Left ventricle myocardium inferior (tissue), 1 donor: Measurements from ENCODE around the gene SELENOS. TPM values are rescaled to one million over a fixed set of nuclear protein-coding genes. Genes with fewer than 3 reads are reported as not detected.

Experiments used
- DNase-seq: peaks from one replicate; pipeline ENCODE4 v3.0.0-alpha.2; 2020
- H3K27ac ChIP-seq: fragments of 200-600 bp; replicated peaks from 2 replicates; pipeline ENCODE4 v1.8.0; 2021
- H3K27me3 ChIP-seq: fragments of 200-600 bp; 2 replicates; pipeline ENCODE4 v1.8.0; 2021; ENCODE audit warnings: low read depth
- H3K36me3 ChIP-seq: fragments of 200-600 bp; 2 replicates; pipeline ENCODE4 v1.8.0; 2021
- H3K4me1 ChIP-seq: fragments of 200-600 bp; 2 replicates; pipeline ENCODE4 v1.8.0; 2021
- H3K4me3 ChIP-seq: fragments of 200-600 bp; 2 replicates; pipeline ENCODE4 v1.8.0; 2021; ENCODE audit warnings: mild to moderate bottlenecking, moderate library complexity
- H3K9me3 ChIP-seq: fragments of 200-600 bp; replicated peaks from 2 replicates; pipeline ENCODE4 v1.8.0; 2021
- CTCF ChIP-seq: fragments of 200-600 bp; IDR thresholded peaks from 2 replicates; pipeline ENCODE4 v1.8.0; 2021; ENCODE audit warnings: antibody characterized with exemption, mild to moderate bottlenecking, borderline replicate concordance
- intact Hi-C: fragments of 100-400 bp; cut with micrococcal nuclease; formaldehyde crosslinking; loops from one replicate; pipeline ENCODE4 v1.11.0; 2022
- total RNA-seq: library from RNA; stranded (reverse); fragmentation: NEBNext Ultra II Directional; extraction: Animal tissue kit (Norgen Biotek cat#: 25700); gene quantifications from one replicate; pipeline ENCODE4 v1.2.1, GENCODE V29; 2021
- donor health status: DM: no; HTN: yes; CAD: no; lungs with severe emphysema.

SELENOS gene
- total RNA-seq, 1 donor from 2014 or later = 50.6 TPM

GRCh38 chr15:101239724-101240136 is 37.6 kb downstream of the SELENOS start:
- intact Hi-C loops = loop anchor here (10.0 kb wide), 1 partner anchor 115 kb away; no protein-coding TSS in a partner anchor
- TF ChIP-seq CTCF = no peak
- H3K4me3 ChIP-seq = no peak overlapping the region
- peak overlapping the region; percentile 45 for H3K27ac ChIP-seq
- no peaks in the 10 kb centered on the region for H3K9me3 ChIP-seq
- no peak for DNase-seq
- H3K36me3 ChIP-seq = peaks cover 12% of the 10 kb centered on the region
- H3K27me3 ChIP-seq = no peaks in the 10 kb centered on the region
- H3K4me1 ChIP-seq = peaks cover 73% of the 10 kb centered on the region

- no peak for TF ChIP-seq CTCF
- no peak overlapping the region for H3K27ac ChIP-seq
- H3K27me3 ChIP-seq = no peaks in the 10 kb centered on the region
- peaks cover 19% of the 10 kb centered on the region for H3K36me3 ChIP-seq
- no peak overlapping the region for H3K4me3 ChIP-seq
- no peak for DNase-seq
- H3K9me3 ChIP-seq = no peaks in the 10 kb centered on the region
- peaks cover 60% of the 10 kb centered on the region for H3K4me1 ChIP-seq
- intact Hi-C loops = no loop called here
These were observed 40.0 kb downstream of the SELENOS start for GRCh38 chr15:101237251-101237650.

GRCh38 chr15:101233651-101234280 is 43.5 kb downstream of the SELENOS start:
- Histone ChIP-seq H3K4me1 (peaks cover 35% of the 10 kb centered on the region), H3K27ac (no peak overlapping the region), H3K27me3 (no peaks in the 10 kb centered on the region), H3K4me3 (no peak overlapping the region), H3K9me3 (peaks cover 9% of the 10 kb centered on the region), H3K36me3 (peaks cover 30% of the 10 kb centered on the region)
- no peak for DNase-seq
- intact Hi-C loops = no loop called here
- no peak for TF ChIP-seq CTCF

- intact Hi-C loops = no loop called here
- Histone ChIP-seq H3K27ac (no peak overlapping the region), H3K36me3 (peaks cover 39% of the 10 kb centered on the region), H3K27me3 (no peaks in the 10 kb centered on the region), H3K4me1 (peaks cover 32% of the 10 kb centered on the region), H3K9me3 (peaks cover 20% of the 10 kb centered on the region), H3K4me3 (no peak overlapping the region)
- TF ChIP-seq CTCF = no peak
- no peak for DNase-seq
These were observed 44.6 kb downstream of the SELENOS start for GRCh38 chr15:101232677-101233076.

GRCh38 chr15:101228313-101228712 is 49.0 kb downstream of the SELENOS start:
- intact Hi-C loops = no loop called here
- Histone ChIP-seq H3K27ac (no peak overlapping the region), H3K4me1 (peaks cover 50% of the 10 kb centered on the region), H3K27me3 (no peaks in the 10 kb centered on the region), H3K4me3 (no peak overlapping the region), H3K36me3 (peaks cover 35% of the 10 kb centered on the region), H3K9me3 (peaks cover 20% of the 10 kb centered on the region)
- no peak for DNase-seq
- no peak for TF ChIP-seq CTCF
